Activated CD8-positive, alpha-beta memory T cell treated with anti-CD3 and anti-CD28 coated beads for 24 hours (primary cell): ENCODE measurements around the gene POLR2C.
A peak's percentile ranks its signal among the peaks of the same experiment; 100 is the strongest.

Source experiments
- DNase-seq: peaks from one replicate; pipeline ENCODE4 v3.0.0-alpha.2; 2020

POLR2C gene

GRCh38 chr16:57504491-57504890 lies 42.0 kb downstream of the POLR2C start:
- no peak for DNase-seq

GRCh38 chr16:57505169-57505568 lies 42.7 kb downstream of the POLR2C start:
- no peak for DNase-seq

DNA sequence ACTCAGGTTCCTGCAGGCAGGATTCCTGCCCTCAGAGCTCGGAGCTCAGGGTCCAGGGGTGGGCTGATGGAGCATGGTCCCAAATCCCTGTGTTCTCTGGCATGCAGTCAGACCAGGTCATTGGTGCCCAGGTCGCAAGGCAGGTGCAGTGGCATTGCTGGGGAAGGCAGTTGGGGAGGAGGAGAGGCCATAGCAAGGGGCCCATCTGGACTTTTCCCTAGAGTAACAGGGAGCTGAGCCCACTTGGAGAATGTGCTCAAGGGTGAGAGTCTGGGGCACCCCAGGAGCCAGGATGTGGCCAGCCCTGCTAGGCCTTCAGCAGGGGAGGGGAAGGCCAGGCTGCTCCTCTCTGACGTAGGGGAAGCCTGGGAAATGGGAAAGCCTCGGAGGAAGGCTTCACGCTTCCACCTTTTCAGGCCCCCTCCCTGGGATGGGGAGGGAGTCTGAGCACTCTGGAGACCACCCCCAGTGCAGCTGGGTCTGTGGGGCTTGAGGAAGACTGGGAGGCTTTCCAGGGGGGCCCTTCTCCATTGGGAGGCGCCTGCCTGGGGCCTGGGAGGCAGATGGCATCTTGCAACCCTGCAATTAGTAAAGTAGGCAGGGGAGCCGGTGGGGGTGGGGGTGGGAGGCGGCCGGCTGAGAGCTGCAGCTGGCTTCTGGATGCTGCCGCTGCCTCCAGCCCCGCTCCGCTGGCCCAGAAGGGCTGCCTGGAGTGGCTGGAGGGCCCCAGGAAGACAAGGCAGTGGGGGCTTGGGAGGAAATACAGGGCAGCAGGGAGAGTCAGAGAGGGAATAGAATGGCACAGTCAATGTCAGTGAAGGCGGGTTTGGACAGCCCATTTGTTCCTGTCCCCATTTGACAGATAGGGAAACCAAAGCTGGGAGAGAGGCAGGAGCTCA lies 44.9 kb downstream of the POLR2C start:
- no peak for DNase-seq

GRCh38 chr16:57508035-57508425 lies 45.6 kb downstream of the POLR2C start:
- no peak for DNase-seq

DNA sequence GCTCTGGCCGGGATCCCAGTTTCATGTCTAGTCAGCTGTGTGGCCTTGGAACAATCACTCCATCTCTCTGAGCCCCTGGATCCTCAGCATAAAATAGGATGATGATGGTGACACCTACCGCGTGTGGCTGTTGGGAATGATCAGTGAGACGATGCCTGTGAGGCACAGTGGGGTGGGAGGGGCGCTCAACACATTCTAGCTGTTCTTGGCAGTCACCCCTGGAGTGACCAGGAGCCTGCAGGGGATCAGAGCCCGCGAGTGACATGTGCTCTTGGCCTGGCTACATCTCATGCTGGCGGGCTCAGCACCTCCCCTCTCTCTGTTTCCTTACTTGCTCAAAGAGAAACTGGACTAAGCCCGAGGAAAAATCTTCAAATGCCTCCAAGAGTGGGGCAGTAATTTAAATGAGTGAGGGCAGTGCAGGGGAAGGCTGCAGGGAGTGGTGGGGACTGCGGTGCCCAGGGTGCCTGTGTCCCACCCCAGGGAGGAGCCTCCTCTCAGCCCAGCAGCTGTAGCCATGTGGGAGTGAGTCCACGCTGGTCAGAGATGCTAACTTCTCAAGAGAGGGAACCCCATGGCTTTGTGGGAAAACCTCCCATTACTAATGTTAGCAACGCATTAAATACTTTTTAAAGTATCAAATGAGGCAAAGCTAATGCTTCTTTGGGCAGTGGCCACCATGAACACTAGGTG lies 46.9 kb downstream of the POLR2C start:
- no peak for DNase-seq

GRCh38 chr16:57510016-57510871 lies 47.8 kb downstream of the POLR2C start:
- DNase-seq = no peak

DNA sequence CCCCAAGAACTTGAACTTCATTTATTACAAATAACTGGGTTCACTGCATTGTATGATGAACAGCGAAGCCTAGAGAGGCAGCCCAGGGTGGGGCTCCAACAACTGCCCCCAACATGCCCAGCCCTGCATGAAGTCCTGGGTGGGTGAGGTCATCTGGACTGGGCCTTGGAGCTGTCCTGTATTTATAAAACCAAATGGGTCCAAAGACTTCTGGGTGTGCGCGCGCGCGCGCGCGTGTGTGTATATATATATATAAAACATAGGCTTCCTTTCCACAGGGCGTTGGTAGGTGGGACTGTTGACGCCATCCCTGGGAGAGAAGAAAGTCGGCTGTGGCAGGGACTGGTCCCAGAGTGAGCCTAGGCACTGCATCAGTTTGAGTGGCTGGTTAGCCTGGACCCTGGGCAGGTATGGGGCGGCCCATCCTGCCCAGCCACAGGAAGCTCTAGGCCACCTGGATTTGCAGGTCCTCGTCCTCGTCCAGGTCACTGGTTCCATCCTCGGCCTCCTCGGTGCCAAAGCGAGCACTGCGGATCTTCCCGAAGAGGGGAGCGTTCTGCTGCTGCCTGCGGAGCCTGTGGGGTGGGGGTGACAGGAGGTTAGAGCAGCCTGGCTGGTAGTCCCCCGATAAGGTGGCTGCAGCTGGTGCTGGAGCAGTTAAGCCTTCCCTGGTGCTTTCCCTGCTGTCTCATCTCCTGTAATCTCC lies 50.0 kb downstream of the POLR2C start:
- no peak for DNase-seq

GRCh38 chr16:57513371-57514102 lies 51.1 kb downstream of the POLR2C start:
- no peak for DNase-seq

DNA sequence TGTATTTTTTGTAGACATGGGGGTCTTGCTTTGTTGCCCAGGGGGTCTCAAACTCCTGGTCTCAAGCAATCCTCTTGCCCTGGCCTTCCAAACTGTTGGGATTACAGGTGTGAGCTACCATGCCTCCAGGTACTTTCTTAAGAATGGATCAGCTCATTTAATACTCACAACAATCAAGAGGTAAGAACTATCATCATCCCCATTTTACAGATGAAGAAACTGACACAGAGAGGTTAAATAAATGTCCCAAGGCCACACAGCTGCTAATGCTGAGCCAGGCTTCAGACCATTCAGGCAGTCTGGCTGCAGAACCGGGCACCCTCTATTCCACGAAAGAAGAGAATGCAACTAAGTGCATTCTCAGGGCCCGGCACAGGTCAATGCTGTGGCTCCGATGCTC lies 51.9 kb downstream of the POLR2C start:
- no peak for DNase-seq

GRCh38 chr16:57514791-57515600 lies 52.5 kb downstream of the POLR2C start:
- no peak for DNase-seq

- DNase-seq = no peak
Measured at GRCh38 chr16:57516176-57516725, 53.8 kb downstream of the POLR2C start.

DNA sequence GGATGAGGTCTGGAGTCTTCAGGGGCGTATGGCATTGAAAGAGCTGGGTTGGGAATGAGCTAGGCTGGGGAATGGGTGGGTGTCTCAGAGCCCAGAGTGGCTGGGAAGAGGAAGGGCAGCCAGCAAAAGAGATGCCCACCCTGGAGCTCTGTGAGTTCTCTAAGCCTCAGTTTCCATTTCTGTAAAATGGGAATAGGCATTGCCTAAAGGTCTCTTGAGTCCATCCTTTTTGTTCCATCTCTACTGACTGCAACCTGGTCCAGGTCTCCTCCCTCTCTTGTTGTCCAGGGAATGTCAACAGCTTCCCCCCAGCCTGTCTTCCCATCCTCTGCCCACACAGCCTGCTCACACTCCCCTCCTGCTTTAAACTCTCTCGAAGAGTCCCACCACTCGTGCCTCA lies 54.3 kb downstream of the POLR2C start:
- no peak for DNase-seq

DNA sequence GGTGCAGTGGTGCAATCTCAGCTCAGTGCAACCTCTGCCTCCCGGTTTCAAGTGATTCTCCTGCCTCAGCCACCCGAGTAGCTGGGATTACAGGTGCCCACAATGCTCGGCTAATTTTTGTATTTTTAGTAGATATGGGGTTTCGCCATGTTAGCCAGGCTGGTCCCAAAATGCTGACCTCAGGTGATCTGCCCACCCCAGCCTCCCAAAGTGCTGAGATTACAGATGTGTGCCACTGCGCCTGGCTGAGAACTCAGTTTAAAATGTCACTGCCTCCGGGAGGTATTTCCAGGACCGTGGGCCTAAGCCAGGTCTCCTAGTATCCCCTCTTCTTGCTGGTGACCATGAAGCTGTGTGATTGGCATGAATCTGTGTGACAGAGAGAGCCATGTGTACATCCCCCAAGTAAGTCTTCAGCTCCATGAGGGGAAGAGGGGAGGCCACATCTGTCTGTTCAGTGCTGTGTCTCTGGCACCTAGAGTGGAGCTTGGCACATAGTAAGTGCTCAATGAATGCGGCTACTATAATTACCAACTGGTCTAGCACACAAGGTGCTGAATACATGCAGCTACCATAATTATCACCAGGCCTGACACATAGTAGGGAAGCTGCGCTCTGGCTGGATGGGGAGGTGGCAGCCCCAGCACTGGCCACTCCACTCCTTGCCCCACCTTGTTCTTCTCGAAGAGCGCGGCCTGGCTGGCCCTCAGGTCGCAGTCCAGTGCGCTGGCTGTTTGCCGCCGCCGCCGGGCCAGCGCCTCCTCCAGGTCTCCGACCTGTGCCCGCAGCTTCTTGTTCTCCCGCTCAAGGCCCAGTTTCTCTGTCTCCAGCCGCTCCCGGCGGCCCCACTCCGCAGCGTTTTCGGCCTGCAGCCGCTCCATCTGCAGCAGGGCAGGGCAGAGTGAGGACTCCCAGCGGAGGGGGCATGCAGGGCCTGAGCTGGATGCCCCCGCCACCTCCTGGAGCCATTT lies 55.2 kb downstream of the POLR2C start:
- DNase-seq = no peak

GRCh38 chr16:57518520-57518919 lies 56.0 kb downstream of the POLR2C start:
- no peak for DNase-seq

GRCh38 chr16:57518922-57519321 lies 56.4 kb downstream of the POLR2C start:
- DNase-seq = no peak

GRCh38 chr16:57519796-57520360 lies 57.4 kb downstream of the POLR2C start:
- DNase-seq = peak; percentile 93
